Neural cell (in vitro differentiated cells): ENCODE measurements around the gene ZNF324. TPM values are rescaled to one million over a fixed set of nuclear protein-coding genes. Genes with fewer than 3 reads are reported as not detected.

Experiments used
- H2AFZ ChIP-seq: fragments of 200-600, 300-800 bp; sonication (generic), shearing (Covaris generic); 2 replicates; pipeline ENCODE4 v1.6.0; 2014; ENCODE audit warnings: low read depth, mild to moderate bottlenecking, antibody characterized with exemption, low read length, moderate library complexity
- H3F3A ChIP-seq: fragments of 200-600 bp; shearing (Covaris generic); 2 replicates; pipeline ENCODE4 v1.6.1; 2016; ENCODE audit warnings: mild to moderate bottlenecking, moderate library complexity, mixed read lengths, antibody characterized with exemption, low read length; ENCODE audit not compliant: insufficient read depth, poor library complexity, severe bottlenecking
- H3K27ac ChIP-seq: fragments of 200-600, 300-800 bp; sonication (generic), shearing (Covaris generic); 2 replicates; pipeline ENCODE4 v1.5.1; 2014; ENCODE audit warnings: mild to moderate bottlenecking, low read length, moderate library complexity
- H3K27me3 ChIP-seq: fragments of 300-800, 200-600 bp; sonication (generic), shearing (Covaris generic); 2 replicates; pipeline ENCODE4 v1.6.0; 2014; ENCODE audit warnings: mild to moderate bottlenecking, low read depth, low read length, moderate library complexity; ENCODE audit not compliant: insufficient read depth
- H3K36me3 ChIP-seq: fragments of 300-800, 200-600 bp; sonication (generic), shearing (Covaris generic); 2 replicates; pipeline ENCODE4 v1.5.1; 2014; ENCODE audit warnings: mild to moderate bottlenecking, antibody characterized with exemption, low read length, moderate library complexity; ENCODE audit not compliant: insufficient read depth
- H3K4me2 ChIP-seq: fragments of 300-800, 200-600 bp; sonication (generic), shearing (Covaris generic); 2 replicates; pipeline ENCODE4 v1.6.0; 2014; ENCODE audit warnings: mild to moderate bottlenecking, low read length
- H3K4me3 ChIP-seq: fragments of 300-800, 200-600 bp; sonication (generic), shearing (Covaris generic); 2 replicates; pipeline ENCODE4 v1.5.1; 2014; ENCODE audit warnings: mild to moderate bottlenecking, low read length, moderate library complexity
- H3K79me2 ChIP-seq: fragments of 200-600 bp; shearing (Covaris generic); replicated peaks from 2 replicates; pipeline ENCODE4 v1.6.0; 2014; ENCODE audit warnings: mild to moderate bottlenecking, low read length, moderate library complexity; ENCODE audit not compliant: insufficient read depth
- H3K9ac ChIP-seq: fragments of 300-800, 200-600 bp; sonication (generic), shearing (Covaris generic); 2 replicates; pipeline ENCODE4 v1.6.1; 2016; ENCODE audit warnings: mild to moderate bottlenecking, low read length, mixed read lengths
- H3K9me2 ChIP-seq: fragments of 200-600 bp; shearing (Covaris generic); 2 replicates; pipeline ENCODE4 v1.6.1; 2016; ENCODE audit warnings: mild to moderate bottlenecking, low read length, mixed read lengths; ENCODE audit not compliant: insufficient read depth
- H3K9me3 ChIP-seq: fragments of 200-600, 300-800 bp; sonication (generic), shearing (Covaris generic); 2 replicates; pipeline ENCODE4 v1.6.1; 2016; ENCODE audit warnings: mild to moderate bottlenecking, mixed run types, low read length, moderate library complexity, mixed read lengths
- H4K20me1 ChIP-seq: fragments of 200-600 bp; shearing (Covaris generic); 2 replicates; pipeline ENCODE4 v1.6.1; 2016; ENCODE audit warnings: mild to moderate bottlenecking, mixed run types; ENCODE audit not compliant: insufficient read depth
- EP300 ChIP-seq: fragments of 450-650 bp; conservative IDR thresholded peaks from 2 replicates; pipeline ENCODE4 v1.6.1; 2014; ENCODE audit warnings: antibody characterized with exemption, mild to moderate bottlenecking, moderate library complexity; ENCODE audit not compliant: poor library complexity, severe bottlenecking
- EZH2 ChIP-seq: fragments of 200-600, 300-800 bp; shearing (Covaris generic), sonication (generic); IDR thresholded peaks from 2 replicates; pipeline ENCODE4 v1.6.1; 2014; ENCODE audit warnings: antibody characterized with exemption, low read length, borderline replicate concordance, mild to moderate bottlenecking; ENCODE audit not compliant: insufficient read depth, poor library complexity, severe bottlenecking
- MXI1 ChIP-seq: fragments of 450-650 bp; conservative IDR thresholded peaks from 2 replicates; pipeline ENCODE4 v1.6.1; 2014; ENCODE audit warnings: antibody characterized with exemption, mild to moderate bottlenecking; ENCODE audit not compliant: poor library complexity, severe bottlenecking
- POLR2AphosphoS5 ChIP-seq: IDR thresholded peaks from 2 replicates; pipeline ENCODE4 v1.6.1; 2012
- RAD21 ChIP-seq: fragments of 450-650 bp; conservative IDR thresholded peaks from 2 replicates; pipeline ENCODE4 v1.6.1; 2014; ENCODE audit warnings: antibody characterized with exemption, mild to moderate bottlenecking, moderate library complexity
- REST ChIP-seq: IDR thresholded peaks from 2 replicates; pipeline ENCODE4 v1.6.1; 2012; ENCODE audit warnings: borderline replicate concordance
- SMC3 ChIP-seq: fragments of 450-650 bp; conservative IDR thresholded peaks from 2 replicates; pipeline ENCODE4 v1.6.1; 2014; ENCODE audit warnings: antibody characterized with exemption, mild to moderate bottlenecking, moderate library complexity; ENCODE audit not compliant: poor library complexity
- TAF1 ChIP-seq: IDR thresholded peaks from 2 replicates; pipeline ENCODE4 v1.6.1; 2012; ENCODE audit warnings: low read depth
- polyA plus RNA-seq: library from polyadenylated mRNA; depleted of rRNA; stranded (reverse); fragments of >200 nt; gene quantifications from 2 replicates; pipeline ENCODE4 v1.2.3, GENCODE V29; 2014
- TF ChIP-seq, protein P1 (sequence below): fragments of 450-650 bp; IDR thresholded peaks from 2 replicates; pipeline ENCODE4 v1.5.1; 2014; ENCODE audit warnings: antibody characterized with exemption, mild to moderate bottlenecking, moderate library complexity; ENCODE audit not compliant: poor library complexity, severe bottlenecking

ZNF324 gene
- polyA plus RNA-seq, 1 donor from 2014 or later: 12.5 TPM

DNA sequence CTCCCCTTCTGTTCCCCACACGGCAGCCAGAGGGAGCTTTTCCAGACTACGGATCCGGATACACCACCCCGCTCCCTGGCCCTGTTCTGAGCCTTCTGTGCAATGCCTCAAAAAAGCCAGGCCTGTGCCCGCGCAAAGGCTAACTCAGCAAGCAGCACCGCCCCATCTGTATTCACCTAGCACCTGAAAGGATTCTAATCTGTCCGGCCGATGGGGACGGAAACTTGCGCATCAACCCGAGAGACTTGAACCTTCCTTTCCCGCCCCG, 52.1 kb downstream of the ZNF324 start:
- H3K36me3 ChIP-seq: no peaks in the 10 kb centered on the region
- H3K79me2 ChIP-seq: peaks cover 13% of the 10 kb centered on the region
- H3K4me2 ChIP-seq: peak overlapping the region; percentile 89
- peak overlapping the region; percentile 66 for H2AFZ ChIP-seq
- TF ChIP-seq SMC3 (peak; percentile 57), TAF1 (no peak), POLR2AphosphoS5 (no peak)
- peak overlapping the region; percentile 97 for H3K9ac ChIP-seq
- no peaks in the 10 kb centered on the region for H3K27me3 ChIP-seq
- peak overlapping the region; percentile 95 for H3K27ac ChIP-seq
- peak overlapping the region; percentile 92 for H3K4me3 ChIP-seq
- H4K20me1 ChIP-seq: no peaks in the 10 kb centered on the region
- peaks cover 7% of the 10 kb centered on the region for H3F3A ChIP-seq
- H3K9me3 ChIP-seq: no peaks in the 10 kb centered on the region
- no peaks in the 10 kb centered on the region for H3K9me2 ChIP-seq

DNA sequence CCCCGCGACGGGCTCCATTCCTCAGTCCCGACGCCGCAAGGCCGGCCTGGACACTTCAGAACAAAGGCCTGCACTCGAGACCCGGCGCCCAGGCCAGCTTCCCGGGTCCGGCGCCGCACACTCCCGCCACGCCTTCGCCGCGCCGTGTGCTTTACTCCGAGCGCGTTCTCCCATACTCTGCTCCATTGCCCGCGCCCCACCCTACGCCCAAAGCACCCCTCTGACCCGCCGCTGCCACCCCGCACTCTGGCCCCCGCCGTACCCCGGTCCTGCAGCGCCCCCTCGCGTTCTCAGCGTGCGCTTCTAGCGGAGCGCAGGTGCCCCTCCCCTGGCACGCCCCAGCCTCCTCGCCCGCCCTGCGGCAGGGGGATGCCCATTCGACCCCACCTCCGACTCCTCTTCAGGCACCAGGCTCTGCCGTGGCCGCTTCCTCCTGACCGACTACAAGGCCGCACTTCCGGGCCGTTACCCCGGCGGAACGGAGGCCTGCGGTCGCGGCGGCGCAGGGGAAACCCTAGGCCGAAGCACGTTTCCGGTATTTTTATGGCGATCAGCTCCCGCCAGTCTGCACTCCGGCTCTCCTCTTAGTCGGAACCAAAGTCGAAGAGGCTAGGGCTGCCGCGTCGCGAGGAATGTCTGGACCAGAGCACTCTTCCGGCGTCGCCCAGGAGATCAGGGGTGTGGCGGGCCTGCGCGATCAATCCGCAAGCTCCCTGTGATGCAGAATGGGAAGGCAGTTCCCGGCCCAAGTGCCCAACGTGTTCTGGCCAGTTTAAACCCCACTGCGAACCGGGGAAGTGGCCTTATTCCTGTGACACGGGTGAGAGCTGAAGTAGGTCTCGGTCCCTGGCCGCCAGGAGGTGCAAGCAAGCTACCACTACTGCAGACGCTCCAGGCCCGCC, 52.7 kb downstream of the ZNF324 start, which contains the start of gene ZBTB45:
TSS of gene ZBTB45 (minus strand) at position 456 of the 902 bp plus-strand sequence. CDS start 2,137 bp downstream, outside the sequence.
- Histone ChIP-seq H2AFZ (peak within 1 kb of the TSS; percentile 66), H3K4me3 (peak within 1 kb of the TSS; percentile 92), H3K4me2 (peak within 1 kb of the TSS; percentile 89), H3K79me2 (peaks cover 13% of the 10 kb centered on the region), H3K9ac (peak within 1 kb of the TSS; percentile 97), H3K27me3 (no peaks in the 10 kb centered on the region), H3F3A (peaks cover 7% of the 10 kb centered on the region), H3K27ac (peak within 1 kb of the TSS; percentile 95), H3K9me2 (no peaks in the 10 kb centered on the region), H3K9me3 (no peaks in the 10 kb centered on the region), H3K36me3 (no peaks in the 10 kb centered on the region), H4K20me1 (no peaks in the 10 kb centered on the region)
- TF ChIP-seq TAF1: peak; percentile 92
- TF ChIP-seq EZH2: no peak
- peak; percentile 76 for TF ChIP-seq EP300
- TF ChIP-seq, protein P1, sequence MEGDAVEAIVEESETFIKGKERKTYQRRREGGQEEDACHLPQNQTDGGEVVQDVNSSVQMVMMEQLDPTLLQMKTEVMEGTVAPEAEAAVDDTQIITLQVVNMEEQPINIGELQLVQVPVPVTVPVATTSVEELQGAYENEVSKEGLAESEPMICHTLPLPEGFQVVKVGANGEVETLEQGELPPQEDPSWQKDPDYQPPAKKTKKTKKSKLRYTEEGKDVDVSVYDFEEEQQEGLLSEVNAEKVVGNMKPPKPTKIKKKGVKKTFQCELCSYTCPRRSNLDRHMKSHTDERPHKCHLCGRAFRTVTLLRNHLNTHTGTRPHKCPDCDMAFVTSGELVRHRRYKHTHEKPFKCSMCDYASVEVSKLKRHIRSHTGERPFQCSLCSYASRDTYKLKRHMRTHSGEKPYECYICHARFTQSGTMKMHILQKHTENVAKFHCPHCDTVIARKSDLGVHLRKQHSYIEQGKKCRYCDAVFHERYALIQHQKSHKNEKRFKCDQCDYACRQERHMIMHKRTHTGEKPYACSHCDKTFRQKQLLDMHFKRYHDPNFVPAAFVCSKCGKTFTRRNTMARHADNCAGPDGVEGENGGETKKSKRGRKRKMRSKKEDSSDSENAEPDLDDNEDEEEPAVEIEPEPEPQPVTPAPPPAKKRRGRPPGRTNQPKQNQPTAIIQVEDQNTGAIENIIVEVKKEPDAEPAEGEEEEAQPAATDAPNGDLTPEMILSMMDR: peak; percentile 82
- TF ChIP-seq SMC3: peak; percentile 59
- TF ChIP-seq MXI1: peak; percentile 81
- TF ChIP-seq REST: peak; percentile 89
- TF ChIP-seq RAD21: peak; percentile 76
- TF ChIP-seq POLR2AphosphoS5: peak; percentile 88
